OCI-LY7 (cell line): ENCODE data around the gene TEX101. TPM values are rescaled to one million over a fixed set of nuclear protein-coding genes. Genes with fewer than 3 reads are reported as not detected.

Experiments
- BruUV-seq: library from RNA; stranded (reverse); fragments of 400-500 nt; replicated peaks from 2 replicates; lab custom pipeline; 2021; lab: Mats Ljungman, UMichigan
- CTCF ChIA-PET: fragments of 300-600 bp; sonication (Branson Sonifier 250); formaldehyde crosslinking; loops from one replicate; lab custom pipeline; 2022; ENCODE audit warnings: antibody characterized with exemption; ENCODE audit not compliant: unreplicated experiment; lab: Charles Lee
- POLR2A ChIA-PET: fragments of 300-600 bp; sonication (Branson Sonifier 250); formaldehyde crosslinking; loops from one replicate; lab custom pipeline; 2022; ENCODE audit warnings: antibody characterized with exemption; lab: Charles Lee
- DNase-seq: peaks from one replicate; pipeline ENCODE4 v3.0.0-alpha.2; 2015; ENCODE audit warnings: low spot score
- H2AFZ ChIP-seq: fragments of 200-600 bp; sonication (generic), shearing (Covaris generic); 2 replicates; pipeline ENCODE4 v1.6.1; 2014; ENCODE audit warnings: mild to moderate bottlenecking, antibody characterized with exemption, low read length, moderate library complexity
- H3K27ac ChIP-seq: fragments of 200-600 bp; sonication (generic); 2 replicates; pipeline ENCODE4 v1.5.1; 2014; ENCODE audit warnings: mixed run types, low read depth, mild to moderate bottlenecking, moderate library complexity, low read length, inconsistent platforms; ENCODE audit not compliant: poor library complexity, severe bottlenecking
- H3K36me3 ChIP-seq: fragments of 200-600 bp; sonication (generic); 2 replicates; pipeline ENCODE4 v1.6.1; 2014; ENCODE audit warnings: mild to moderate bottlenecking, antibody characterized with exemption, low read length, moderate library complexity, mixed read lengths; ENCODE audit not compliant: insufficient read depth
- H3K4me1 ChIP-seq: fragments of 200-600 bp; sonication (generic); 2 replicates; pipeline ENCODE4 v1.5.1; 2014; ENCODE audit warnings: mild to moderate bottlenecking, low read length; ENCODE audit not compliant: insufficient read depth, poor library complexity, severe bottlenecking
- H3K4me2 ChIP-seq: fragments of 200-600 bp; sonication (generic); 2 replicates; pipeline ENCODE4 v1.6.1; 2014; ENCODE audit warnings: mild to moderate bottlenecking, low read length
- H3K4me3 ChIP-seq: fragments of 200-600 bp; sonication (generic); 2 replicates; pipeline ENCODE4 v1.5.1; 2014; ENCODE audit warnings: mild to moderate bottlenecking, low read depth, low read length; ENCODE audit not compliant: poor library complexity, severe bottlenecking
- H3K79me2 ChIP-seq: fragments of 200-600 bp; sonication (generic); 2 replicates; pipeline ENCODE4 v1.6.1; 2016; ENCODE audit warnings: low read depth, mild to moderate bottlenecking, low read length, moderate library complexity, mixed read lengths; ENCODE audit not compliant: insufficient read depth
- H3K9me2 ChIP-seq: fragments of 200-600 bp; sonication (generic); 2 replicates; pipeline ENCODE4 v1.6.1; 2016; ENCODE audit warnings: mild to moderate bottlenecking, low read length, mixed read lengths; ENCODE audit not compliant: insufficient read depth
- H3K9me3 ChIP-seq: fragments of 200-600 bp; sonication (generic); 2 replicates; pipeline ENCODE4 v1.6.1; 2014; ENCODE audit warnings: mild to moderate bottlenecking, mixed run types, low read length, mixed read lengths
- H4K20me1 ChIP-seq: fragments of 200-600 bp; sonication (generic); 2 replicates; pipeline ENCODE4 v1.6.1; 2014; ENCODE audit warnings: mild to moderate bottlenecking, antibody characterized with exemption, low read length, moderate library complexity, mixed read lengths; ENCODE audit not compliant: insufficient read depth
- EZH2phosphoT487 ChIP-seq: fragments of 200-600 bp; sonication (generic); IDR thresholded peaks from 2 replicates; pipeline ENCODE4 v1.6.1; 2018; ENCODE audit warnings: low read depth, borderline replicate concordance, mild to moderate bottlenecking, mixed run types, antibody characterized with exemption, low read length, moderate library complexity, mixed read lengths
- intact Hi-C: fragments of 100-400 bp; cut with micrococcal nuclease; formaldehyde crosslinking; loops from one replicate; pipeline ENCODE4 v1.10.0; 2022; ENCODE audit not compliant: unreplicated experiment
- total RNA-seq, 2 experiments: library from RNA; depleted of rRNA in 1 of 2; stranded (reverse); fragments of >200 nt in 1 of 2; shearing (Covaris generic) in 1 of 2; gene quantifications; 2 replicates each; pipeline ENCODE4 v1.2.3, GENCODE V29; 2014 to 2022
- TF ChIP-seq, protein P1 (sequence below): fragments of 200-600 bp; sonication (generic); conservative IDR thresholded peaks from 2 replicates; pipeline ENCODE4 v1.5.1; 2014; ENCODE audit warnings: mild to moderate bottlenecking, antibody characterized with exemption, low read length, moderate library complexity, mixed read lengths

Gene TEX101
- total RNA-seq, 2 experiments from 2014 or later: not detected

- no peak for TF ChIP-seq EZH2phosphoT487
- TF ChIP-seq, protein P1, sequence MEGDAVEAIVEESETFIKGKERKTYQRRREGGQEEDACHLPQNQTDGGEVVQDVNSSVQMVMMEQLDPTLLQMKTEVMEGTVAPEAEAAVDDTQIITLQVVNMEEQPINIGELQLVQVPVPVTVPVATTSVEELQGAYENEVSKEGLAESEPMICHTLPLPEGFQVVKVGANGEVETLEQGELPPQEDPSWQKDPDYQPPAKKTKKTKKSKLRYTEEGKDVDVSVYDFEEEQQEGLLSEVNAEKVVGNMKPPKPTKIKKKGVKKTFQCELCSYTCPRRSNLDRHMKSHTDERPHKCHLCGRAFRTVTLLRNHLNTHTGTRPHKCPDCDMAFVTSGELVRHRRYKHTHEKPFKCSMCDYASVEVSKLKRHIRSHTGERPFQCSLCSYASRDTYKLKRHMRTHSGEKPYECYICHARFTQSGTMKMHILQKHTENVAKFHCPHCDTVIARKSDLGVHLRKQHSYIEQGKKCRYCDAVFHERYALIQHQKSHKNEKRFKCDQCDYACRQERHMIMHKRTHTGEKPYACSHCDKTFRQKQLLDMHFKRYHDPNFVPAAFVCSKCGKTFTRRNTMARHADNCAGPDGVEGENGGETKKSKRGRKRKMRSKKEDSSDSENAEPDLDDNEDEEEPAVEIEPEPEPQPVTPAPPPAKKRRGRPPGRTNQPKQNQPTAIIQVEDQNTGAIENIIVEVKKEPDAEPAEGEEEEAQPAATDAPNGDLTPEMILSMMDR: no peak
- Histone ChIP-seq H2AFZ (no peak overlapping the region), H3K36me3 (no peaks in the 10 kb centered on the region), H3K9me2 (no peaks in the 10 kb centered on the region), H3K79me2 (no peaks in the 10 kb centered on the region), H4K20me1 (no peaks in the 10 kb centered on the region), H3K4me3 (no peak overlapping the region), H3K4me1 (no peaks in the 10 kb centered on the region), H3K9me3 (no peaks in the 10 kb centered on the region), H3K4me2 (no peak overlapping the region), H3K27ac (no peak overlapping the region)
- ChIA-PET CTCF (no interaction called here), POLR2A (no interaction called here)
- no TSS peak for BruUV-seq
- no peak for DNase-seq
- intact Hi-C loops: no loop called here
Observed at GRCh38 chr19:43455321-43456113, 40.8 kb downstream of the TEX101 start.

DNA sequence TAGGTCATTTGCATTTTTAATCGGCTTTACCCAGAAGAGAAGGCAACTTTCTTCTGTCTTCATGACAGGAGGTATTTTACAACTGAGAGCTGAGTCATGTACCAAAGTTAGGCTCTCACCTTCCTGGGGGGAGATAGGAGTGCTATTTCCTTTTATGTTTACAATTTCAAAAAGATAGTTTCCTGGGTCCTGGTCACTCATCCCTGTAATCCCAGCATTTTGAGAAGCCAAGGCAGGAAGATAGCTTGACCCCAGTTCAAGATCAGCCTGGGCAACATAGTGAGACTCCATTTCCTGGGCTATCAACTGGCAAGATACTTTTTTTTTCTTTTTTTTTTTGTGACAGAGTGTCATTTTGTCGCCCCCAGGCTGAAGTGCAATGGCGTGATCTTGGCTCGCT is 43.1 kb downstream of the TEX101 start:
- no peaks in the 10 kb centered on the region for H3K9me3 ChIP-seq
- no peak overlapping the region for H2AFZ ChIP-seq
- no peak for DNase-seq
- ChIA-PET CTCF (no interaction called here), POLR2A (no interaction called here)
- BruUV-seq: no TSS peak
- intact Hi-C loops: no loop called here
- H3K27ac ChIP-seq: no peak overlapping the region
- H3K9me2 ChIP-seq: no peaks in the 10 kb centered on the region
- no peak overlapping the region for H3K4me3 ChIP-seq
- H3K4me1 ChIP-seq: no peaks in the 10 kb centered on the region
- no peaks in the 10 kb centered on the region for H4K20me1 ChIP-seq
- H3K36me3 ChIP-seq: no peaks in the 10 kb centered on the region
- TF ChIP-seq, protein P1: no peak
- no peak for TF ChIP-seq EZH2phosphoT487
- no peaks in the 10 kb centered on the region for H3K79me2 ChIP-seq
- H3K4me2 ChIP-seq: no peak overlapping the region

- ChIA-PET CTCF (no interaction called here), POLR2A (no interaction called here)
- Histone ChIP-seq H3K9me2 (no peaks in the 10 kb centered on the region), H3K4me3 (no peak overlapping the region), H3K4me2 (no peak overlapping the region), H4K20me1 (no peaks in the 10 kb centered on the region), H3K27ac (no peak overlapping the region), H3K79me2 (no peaks in the 10 kb centered on the region), H3K4me1 (peaks cover 9% of the 10 kb centered on the region), H3K9me3 (no peaks in the 10 kb centered on the region), H3K36me3 (no peaks in the 10 kb centered on the region), H2AFZ (no peak overlapping the region)
- BruUV-seq: no TSS peak
- DNase-seq: no peak
- no peak for TF ChIP-seq EZH2phosphoT487
- TF ChIP-seq, protein P1: no peak
- intact Hi-C loops: no loop called here
Observed at GRCh38 chr19:43460362-43461016, 45.8 kb downstream of the TEX101 start.
